Measurements from ENCODE around the gene ISLR2. TPM values are rescaled to one million over a fixed set of nuclear protein-coding genes. Genes with fewer than 3 reads are reported as not detected.
"Not testable (repeated sequence)": the region's sequence is repeated elsewhere in the genome, so short reads cannot be mapped to it uniquely, and the experiment has no call there.

ISLR2 gene
- total RNA-seq, 2 donors from 2014 or later = not detected

DNA sequence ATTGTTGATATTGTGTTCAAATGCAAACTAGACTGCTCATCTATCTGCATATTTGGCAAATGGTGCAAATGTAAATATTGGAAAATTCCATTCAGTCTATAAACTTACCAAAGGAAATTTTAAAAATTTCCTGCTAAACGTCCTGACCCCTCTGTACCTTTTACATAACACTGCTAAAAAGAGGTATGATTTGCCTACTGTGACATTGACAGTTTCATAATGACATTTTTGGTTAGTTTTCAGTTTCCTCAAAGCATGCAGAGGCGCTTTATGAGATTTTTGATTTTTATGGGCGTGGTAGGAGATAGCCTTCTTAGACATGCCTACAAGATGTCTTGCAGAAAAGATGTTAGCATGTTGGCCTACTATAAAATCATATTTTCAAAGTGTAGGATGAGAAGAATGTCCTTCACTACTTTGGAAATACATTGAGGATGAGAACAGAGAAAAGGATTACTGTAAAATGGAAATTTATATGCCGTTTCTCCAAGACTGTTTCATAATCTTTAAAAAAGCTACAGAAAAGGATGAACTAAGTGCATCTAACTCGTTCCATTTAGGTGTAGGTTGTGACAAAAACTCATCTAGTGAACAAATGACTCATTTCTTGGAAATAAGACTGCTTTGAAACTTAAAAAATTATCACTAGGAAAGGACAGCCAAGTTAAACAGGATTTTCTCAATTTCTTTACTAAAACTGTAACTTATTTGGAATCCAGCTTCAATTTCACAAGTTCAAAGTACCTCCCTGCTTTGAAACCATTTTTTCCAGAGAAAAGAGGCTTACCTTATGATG, 28.7 kb downstream of the ISLR2 start:
- peaks cover 16% of the 10 kb centered on the region for H3K27me3 Mint-ChIP-seq
- ATAC-seq (replicated peaks) = peak; percentile 68
- H3K4me3 Mint-ChIP-seq = peak overlapping the region; percentile 13
- no peaks in the 10 kb centered on the region for H3K9me3 Mint-ChIP-seq
- peaks cover 3% of the 10 kb centered on the region for H3K4me1 Mint-ChIP-seq
- no peak overlapping the region for H3K27ac Mint-ChIP-seq
- no peaks in the 10 kb centered on the region for H3K36me3 Mint-ChIP-seq (ENCODE audit: low read depth)

DNA sequence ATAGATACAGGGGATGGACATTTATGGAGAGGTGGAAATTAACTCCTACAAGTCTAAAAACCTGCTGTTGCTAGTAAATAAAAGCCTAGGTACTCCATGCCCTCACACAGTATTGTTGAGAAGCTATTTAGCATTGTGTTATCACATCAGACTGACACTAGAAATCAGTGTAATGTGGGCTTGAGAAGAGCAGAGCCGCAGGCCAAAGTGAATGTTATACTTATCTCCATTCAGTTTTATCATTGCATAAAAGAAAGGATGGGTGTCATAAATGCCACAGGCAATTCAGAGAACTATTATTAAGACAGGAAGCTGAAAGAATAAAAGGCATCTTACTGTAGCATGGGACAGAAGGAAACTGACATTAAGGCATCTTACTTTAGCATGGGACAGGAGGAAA, 29.4 kb downstream of the ISLR2 start:
- Mint-ChIP-seq H3K4me1 (peaks cover 3% of the 10 kb centered on the region), H3K27ac (no peak overlapping the region), H3K36me3 (ENCODE audit: low read depth) (no peaks in the 10 kb centered on the region), H3K27me3 (peaks cover 21% of the 10 kb centered on the region), H3K9me3 (no peaks in the 10 kb centered on the region), H3K4me3 (no peak overlapping the region)
- no peak for ATAC-seq (replicated peaks)

DNA sequence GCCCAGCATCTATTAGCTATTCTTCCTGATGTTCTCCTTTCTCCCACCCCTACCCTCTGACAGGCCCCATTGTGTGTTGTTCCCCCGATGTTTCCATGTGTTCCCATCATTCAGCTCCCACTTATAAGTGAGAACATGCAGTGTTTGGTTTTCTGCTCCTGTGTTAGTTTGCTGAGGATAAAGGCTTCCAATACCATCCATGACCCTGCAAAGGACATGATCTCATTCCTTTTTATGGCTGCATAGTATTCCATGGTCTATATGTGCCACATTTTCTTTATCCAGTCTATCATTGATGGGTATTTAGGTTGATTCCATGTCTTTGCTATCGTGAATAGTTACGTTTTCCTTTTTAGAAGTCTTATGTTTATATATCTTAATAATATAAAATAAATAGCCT, 30.0 kb downstream of the ISLR2 start:
- ATAC-seq (replicated peaks); H3K36me3 Mint-ChIP-seq (ENCODE audit: low read depth): not testable (repeated sequence)

DNA sequence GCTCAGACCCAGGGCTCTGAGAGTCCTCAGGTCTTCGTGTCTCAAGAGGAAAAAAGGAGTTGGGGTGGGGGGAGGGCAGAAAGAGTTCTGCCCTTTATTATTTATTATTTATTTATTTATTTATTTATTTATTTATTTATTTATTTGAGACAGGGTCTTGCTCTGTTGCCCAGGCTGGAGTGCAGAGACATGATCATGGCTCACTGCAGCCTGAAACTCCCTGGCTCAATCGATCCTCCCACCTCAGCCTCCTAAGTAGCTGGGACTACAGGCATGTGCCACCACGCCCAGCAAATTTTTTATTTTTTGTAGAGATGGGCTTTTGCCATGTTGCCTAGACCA, 31.8 kb downstream of the ISLR2 start:
- peaks cover 24% of the 10 kb centered on the region for H3K27me3 Mint-ChIP-seq
- H3K4me3 Mint-ChIP-seq; H3K9me3 Mint-ChIP-seq; ATAC-seq (replicated peaks); H3K27ac Mint-ChIP-seq; H3K36me3 Mint-ChIP-seq (ENCODE audit: low read depth); H3K4me1 Mint-ChIP-seq: not testable (repeated sequence)

More for the DNA sequence above, 30.0 kb downstream of the ISLR2 start:
- H3K4me3 Mint-ChIP-seq, H3K4me1 Mint-ChIP-seq, H3K9me3 Mint-ChIP-seq, H3K27ac Mint-ChIP-seq: not testable (repeated sequence)
- peaks cover 21% of the 10 kb centered on the region for H3K27me3 Mint-ChIP-seq

DNA sequence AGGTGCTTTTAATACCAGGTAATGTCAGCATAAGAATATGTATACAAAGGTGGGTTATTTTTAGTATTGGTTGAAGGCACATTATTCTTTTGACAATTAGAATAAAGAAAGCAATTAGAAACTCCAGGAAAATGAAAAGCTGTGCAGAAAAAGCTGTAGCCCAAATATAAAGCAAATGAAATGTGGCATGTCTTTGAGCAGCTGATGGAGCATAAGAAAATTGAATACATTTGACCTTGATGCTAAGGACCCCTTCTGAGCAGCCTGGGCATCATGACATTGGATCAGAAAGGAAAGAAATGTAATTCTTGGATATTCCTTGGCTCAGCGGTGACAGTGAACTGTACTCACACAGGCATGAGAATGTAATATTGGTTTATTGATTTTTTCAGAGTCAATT, 35.1 kb downstream of the ISLR2 start:
- Mint-ChIP-seq H3K4me1 (no peaks in the 10 kb centered on the region), H3K4me3 (no peak overlapping the region), H3K36me3 (ENCODE audit: low read depth) (no peaks in the 10 kb centered on the region), H3K9me3 (no peaks in the 10 kb centered on the region), H3K27ac (no peak overlapping the region), H3K27me3 (peaks cover 29% of the 10 kb centered on the region)
- ATAC-seq (replicated peaks) = no peak

DNA sequence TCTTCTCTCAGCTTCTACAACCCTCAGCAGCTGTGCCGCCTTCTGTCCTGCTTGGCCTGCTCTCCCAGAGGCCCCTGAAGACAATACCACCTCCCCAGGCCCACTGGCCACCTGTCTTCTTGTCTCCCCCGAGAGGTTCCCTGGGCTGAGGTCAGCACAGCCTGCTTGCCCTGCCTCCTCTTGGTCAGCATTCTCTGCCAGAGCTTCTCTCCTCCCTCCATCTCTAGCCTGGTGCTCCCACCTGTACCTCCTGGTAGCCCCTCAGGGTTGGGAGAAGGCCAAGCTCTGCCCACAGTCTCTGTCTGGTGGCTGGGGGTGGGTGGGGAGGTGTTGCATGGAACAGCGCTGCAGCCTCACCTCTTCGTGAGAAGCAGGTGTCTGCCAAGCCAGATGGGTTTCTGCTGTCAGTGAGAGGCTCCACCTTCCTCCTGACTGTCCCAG, 37.5 kb downstream of the ISLR2 start:
- no peak overlapping the region for H3K27ac Mint-ChIP-seq
- no peaks in the 10 kb centered on the region for H3K4me1 Mint-ChIP-seq

DNA sequence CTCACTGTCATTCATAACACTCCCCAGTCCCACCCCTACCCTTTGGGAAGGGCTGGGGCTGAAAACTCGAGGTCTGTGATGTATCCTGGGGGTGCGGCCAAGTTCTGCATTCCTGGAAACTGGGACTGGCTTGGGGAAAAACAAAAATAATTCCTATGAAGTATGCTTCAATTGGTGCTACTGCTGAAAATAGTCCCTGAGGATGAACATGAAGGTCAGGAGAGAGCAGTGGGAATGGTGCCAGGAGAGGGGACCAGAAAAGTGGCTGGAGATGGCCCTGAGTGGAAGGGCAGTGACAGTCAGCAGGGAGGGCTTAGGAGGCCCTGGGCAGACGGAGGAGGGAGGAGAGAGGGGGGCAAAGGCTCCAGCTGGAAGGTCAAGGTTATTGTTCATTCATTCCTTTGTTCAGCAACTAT, 38.3 kb downstream of the ISLR2 start:
- ATAC-seq (replicated peaks) = no peak
- Mint-ChIP-seq H3K9me3 (no peaks in the 10 kb centered on the region), H3K27ac (no peak overlapping the region), H3K4me3 (no peak overlapping the region), H3K4me1 (no peaks in the 10 kb centered on the region), H3K27me3 (peaks cover 21% of the 10 kb centered on the region), H3K36me3 (ENCODE audit: low read depth) (no peaks in the 10 kb centered on the region)

More for the DNA sequence above, 37.5 kb downstream of the ISLR2 start:
- no peaks in the 10 kb centered on the region for H3K9me3 Mint-ChIP-seq
- peaks cover 25% of the 10 kb centered on the region for H3K27me3 Mint-ChIP-seq
- H3K36me3 Mint-ChIP-seq (ENCODE audit: low read depth) = no peaks in the 10 kb centered on the region
- no peak for ATAC-seq (replicated peaks)
- no peak overlapping the region for H3K4me3 Mint-ChIP-seq

DNA sequence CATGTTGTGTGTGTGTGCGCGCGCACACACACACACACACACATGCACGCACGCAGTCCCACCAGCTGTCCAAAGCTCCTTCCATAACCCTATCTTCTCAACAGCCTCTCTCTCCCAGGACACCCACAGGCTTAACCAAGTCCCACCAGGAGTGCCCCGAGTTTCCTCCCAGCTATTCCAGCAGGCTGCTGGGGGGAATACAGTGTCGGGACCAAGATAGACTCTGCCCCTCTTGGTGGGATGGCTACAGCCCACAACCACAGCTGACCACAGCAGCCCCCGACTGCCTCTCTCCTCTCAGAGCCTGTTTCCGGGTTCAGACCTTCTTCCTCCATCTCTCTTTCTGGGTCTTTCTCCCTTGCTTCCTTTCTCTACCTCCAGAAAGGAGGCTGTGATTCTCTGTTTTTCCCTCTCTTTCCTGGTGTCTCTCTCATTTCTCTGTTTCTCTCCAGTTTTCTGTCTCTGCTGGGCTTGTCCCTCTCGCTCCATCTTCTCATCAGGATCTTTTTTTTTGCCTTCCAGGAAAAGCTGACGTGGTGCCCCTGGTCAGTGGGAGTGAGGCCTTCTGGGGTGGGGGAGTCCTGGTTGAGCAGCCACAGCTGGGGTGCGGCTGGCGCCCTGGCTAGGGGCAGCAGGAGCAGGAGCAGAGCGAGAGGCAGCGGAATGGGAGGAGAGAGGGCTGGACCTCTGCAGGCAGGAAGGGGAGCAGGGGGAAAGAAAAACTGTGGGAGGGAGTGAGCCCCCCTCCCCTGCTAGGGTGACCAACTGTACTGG, 39.9 kb downstream of the ISLR2 start:
- Mint-ChIP-seq H3K4me3 (no peak overlapping the region), H3K27ac (no peak overlapping the region), H3K36me3 (ENCODE audit: low read depth) (no peaks in the 10 kb centered on the region), H3K9me3 (no peaks in the 10 kb centered on the region), H3K4me1 (no peaks in the 10 kb centered on the region), H3K27me3 (peaks cover 15% of the 10 kb centered on the region)
- no peak for ATAC-seq (replicated peaks)

DNA sequence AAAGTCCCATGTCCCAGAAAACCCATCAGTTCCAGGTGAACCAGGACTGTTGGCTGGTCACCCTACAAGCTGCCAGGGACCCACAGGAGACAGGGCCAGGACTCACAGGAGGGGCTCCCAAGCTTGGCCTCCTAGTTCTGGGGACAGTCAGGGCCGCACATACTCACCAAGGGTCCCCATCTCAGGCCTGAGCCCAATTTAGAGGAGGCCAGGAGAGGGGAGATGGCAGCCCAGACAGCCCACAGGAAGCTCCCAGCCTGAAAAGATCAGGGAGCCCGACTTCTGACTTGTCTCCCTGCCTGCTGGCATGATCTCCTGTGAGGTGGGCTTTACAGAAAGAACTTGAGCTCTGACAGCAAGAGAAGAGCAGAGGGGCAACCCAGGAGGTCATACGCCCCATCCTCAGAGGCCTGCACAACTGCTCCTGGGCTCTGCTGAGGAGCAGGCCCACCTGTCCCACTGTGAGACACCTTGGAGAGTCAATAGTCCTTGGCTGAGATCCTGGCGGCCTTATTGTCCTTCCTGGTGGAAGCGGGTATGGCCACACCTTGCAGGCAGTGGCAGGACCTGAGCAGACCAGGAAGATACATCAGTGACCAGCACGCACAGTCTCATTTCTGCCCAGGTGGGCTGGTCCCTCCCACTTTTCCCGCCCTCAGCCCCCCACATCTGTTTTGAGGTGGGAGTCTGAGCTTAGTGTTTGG, 40.6 kb downstream of the ISLR2 start:
- Mint-ChIP-seq H3K4me1 (no peaks in the 10 kb centered on the region), H3K36me3 (ENCODE audit: low read depth) (no peaks in the 10 kb centered on the region), H3K27ac (no peak overlapping the region), H3K27me3 (peaks cover 12% of the 10 kb centered on the region), H3K4me3 (no peak overlapping the region), H3K9me3 (no peaks in the 10 kb centered on the region)
- ATAC-seq (replicated peaks) = no peak

DNA sequence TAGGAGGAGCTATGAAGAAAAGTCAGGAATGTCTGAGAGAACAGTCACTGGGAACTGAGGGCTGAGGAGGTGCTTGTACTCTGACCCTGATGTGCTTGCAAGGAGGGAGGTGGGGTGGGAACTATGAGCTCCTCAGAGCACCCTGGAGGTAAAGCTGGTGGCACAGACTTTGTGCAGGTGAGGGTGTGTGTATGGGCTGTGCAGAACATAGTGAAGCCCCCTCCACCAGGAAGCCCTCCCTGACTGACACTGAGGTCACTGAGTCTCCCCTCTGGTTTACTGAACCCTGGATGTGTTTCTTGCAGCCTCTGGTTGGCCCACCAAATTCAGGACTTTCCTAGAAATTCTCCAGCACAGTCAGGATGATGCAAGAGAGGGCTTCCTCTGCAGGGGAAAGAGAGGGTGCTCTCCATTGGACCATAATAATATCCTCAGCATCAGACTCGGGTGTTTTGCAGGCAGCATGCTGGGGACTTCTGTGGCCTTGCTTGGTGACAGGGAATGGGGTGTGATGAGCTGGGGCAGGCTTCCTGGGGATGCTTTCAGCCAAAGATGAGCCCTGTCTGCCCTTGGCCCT, 41.7 kb downstream of the ISLR2 start:
- H3K36me3 Mint-ChIP-seq (ENCODE audit: low read depth) = no peaks in the 10 kb centered on the region
- H3K4me3 Mint-ChIP-seq = no peak overlapping the region
- no peaks in the 10 kb centered on the region for H3K4me1 Mint-ChIP-seq
- H3K27me3 Mint-ChIP-seq = peaks cover 12% of the 10 kb centered on the region
- no peak for ATAC-seq (replicated peaks)
- no peaks in the 10 kb centered on the region for H3K9me3 Mint-ChIP-seq
- no peak overlapping the region for H3K27ac Mint-ChIP-seq

DNA sequence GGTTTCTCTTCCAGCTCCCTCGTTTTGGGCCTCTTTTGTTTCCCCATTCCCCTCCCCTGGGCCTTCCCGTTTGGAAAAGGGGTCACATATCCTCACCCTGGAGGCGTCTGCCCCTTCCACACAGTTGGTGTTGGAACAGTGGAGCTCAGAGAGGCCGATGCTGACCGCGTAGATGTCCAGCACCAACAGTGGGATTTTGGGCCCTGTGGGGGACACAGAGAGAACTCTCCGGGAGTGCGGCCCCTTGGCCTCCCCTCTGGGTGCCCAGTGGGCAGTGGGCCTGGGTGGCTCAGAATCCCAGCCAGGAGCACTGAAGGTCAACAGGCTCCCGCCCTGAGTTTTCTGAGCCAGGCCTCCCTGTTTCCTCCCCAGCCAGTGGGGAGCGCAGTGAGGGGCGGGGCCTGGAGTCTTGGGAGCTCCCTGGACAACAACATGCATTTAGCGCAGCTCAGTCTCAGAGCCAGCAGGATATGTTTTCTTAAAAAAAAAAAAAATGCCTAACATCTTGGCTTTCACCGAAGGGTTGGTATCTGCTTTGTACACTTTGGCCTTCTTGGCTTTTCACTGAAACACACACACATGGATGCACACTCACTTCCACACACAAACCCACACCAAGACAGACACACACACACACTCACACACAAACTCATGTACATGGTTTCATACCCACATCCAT, 42.5 kb downstream of the ISLR2 start:
- no peak for ATAC-seq (replicated peaks)
- no peaks in the 10 kb centered on the region for H3K9me3 Mint-ChIP-seq

DNA sequence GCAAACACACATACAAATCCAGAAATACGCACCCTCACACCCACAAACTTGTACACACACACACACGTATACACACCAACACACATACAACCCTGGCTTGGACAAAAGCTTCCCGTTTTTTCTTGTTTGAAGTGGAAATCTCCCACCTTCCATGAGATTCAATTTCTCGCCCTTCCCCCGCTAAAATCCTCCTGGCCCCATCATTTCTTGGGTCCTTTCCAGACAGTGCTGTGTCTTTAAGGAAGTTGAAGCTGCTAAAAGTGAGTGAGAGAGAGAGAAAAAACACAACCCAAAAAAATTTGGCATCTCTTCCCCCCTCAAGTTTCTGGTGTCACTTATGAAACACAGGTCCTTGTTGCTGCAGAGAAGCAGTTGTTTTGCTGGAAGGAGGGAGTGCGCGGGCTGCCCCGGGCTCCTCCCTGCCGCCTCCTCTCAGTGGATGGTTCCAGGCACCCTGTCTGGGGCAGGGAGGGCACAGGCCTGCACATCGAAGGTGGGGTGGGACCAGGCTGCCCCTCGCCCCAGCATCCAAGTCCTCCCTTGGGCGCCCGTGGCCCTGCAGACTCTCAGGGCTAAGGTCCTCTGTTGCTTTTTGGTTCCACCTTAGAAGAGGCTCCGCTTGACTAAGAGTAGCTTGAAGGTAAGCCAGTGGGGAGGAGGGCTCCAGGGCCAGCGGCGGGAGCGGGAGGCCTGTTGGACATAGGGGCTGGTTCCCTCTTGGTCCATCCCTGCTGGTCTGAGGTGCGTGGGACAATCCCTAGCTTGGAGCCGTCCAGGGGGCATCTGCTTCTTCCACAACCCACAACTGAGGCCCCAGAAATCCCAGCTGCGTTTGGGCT, 43.2 kb downstream of the ISLR2 start, which contains the start of gene ISLR:
TSS of gene ISLR (plus strand) at position 331 of the 839 bp plus-strand sequence. CDS start 1,149 bp downstream, outside the sequence.
- H3K27me3 Mint-ChIP-seq = peaks cover 8% of the 10 kb centered on the region
- no peak within 1 kb of the TSS for H3K4me3 Mint-ChIP-seq
- H3K36me3 Mint-ChIP-seq (ENCODE audit: low read depth) = no peaks in the 10 kb centered on the region
- no peak for ATAC-seq (replicated peaks)
- H3K9me3 Mint-ChIP-seq = no peaks in the 10 kb centered on the region
- H3K27ac Mint-ChIP-seq = no peak within 1 kb of the TSS
- H3K4me1 Mint-ChIP-seq = no peaks in the 10 kb centered on the region

More for the DNA sequence above, 42.5 kb downstream of the ISLR2 start:
- H3K4me1 Mint-ChIP-seq = no peaks in the 10 kb centered on the region
- no peak overlapping the region for H3K27ac Mint-ChIP-seq
- H3K4me3 Mint-ChIP-seq = no peak overlapping the region
- no peaks in the 10 kb centered on the region for H3K36me3 Mint-ChIP-seq (ENCODE audit: low read depth)
- H3K27me3 Mint-ChIP-seq = peaks cover 12% of the 10 kb centered on the region

DNA sequence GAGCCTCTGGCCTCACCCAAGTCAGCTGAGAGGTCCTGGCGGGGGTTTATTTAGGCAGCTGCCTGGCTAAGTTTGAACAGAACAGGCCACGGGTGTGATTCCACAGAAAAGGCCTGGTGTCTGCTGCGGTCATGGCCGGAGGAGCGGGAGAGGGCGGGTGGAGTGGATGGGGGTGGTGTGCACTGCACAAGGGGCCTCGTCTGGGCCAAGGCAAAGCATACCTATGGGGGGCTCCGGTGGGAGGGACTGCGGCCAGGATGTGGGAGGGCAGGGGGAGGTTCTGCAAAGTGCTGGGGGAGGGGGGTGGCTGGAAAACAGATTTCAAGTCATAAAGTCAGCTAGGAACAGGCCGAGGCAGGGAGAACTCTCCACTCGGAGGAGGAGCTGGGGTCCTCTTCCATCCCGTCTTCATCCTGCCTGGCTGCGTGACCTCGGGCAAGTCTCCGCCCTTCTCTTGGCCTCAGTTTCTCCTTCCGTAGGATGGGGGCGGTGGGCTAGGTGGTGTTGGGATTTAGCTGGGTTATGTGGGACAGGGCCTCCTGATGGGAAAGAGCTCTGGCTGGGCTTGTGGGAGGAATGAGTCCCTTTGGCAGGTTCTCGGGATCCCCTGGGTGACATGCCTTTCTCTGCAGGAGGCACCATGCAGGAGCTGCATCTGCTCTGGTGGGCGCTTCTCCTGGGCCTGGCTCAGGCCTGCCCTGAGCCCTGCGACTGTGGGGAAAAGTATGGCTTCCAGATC, 44.0 kb downstream of the ISLR2 start:
- ATAC-seq (replicated peaks) = no peak
- Mint-ChIP-seq H3K27me3 (peaks cover 5% of the 10 kb centered on the region), H3K4me3 (no peak overlapping the region), H3K36me3 (ENCODE audit: low read depth) (no peaks in the 10 kb centered on the region), H3K27ac (no peak overlapping the region), H3K9me3 (no peaks in the 10 kb centered on the region), H3K4me1 (no peaks in the 10 kb centered on the region)

All from activated T-helper 17 cell treated with anti-CD3 and anti-CD28 coated beads, Interleukin-2, amount 50 U/mL, for 72 hours (primary cell).